Activated CD4-positive, alpha-beta T cell treated with anti-CD3 and anti-CD28 coated beads for 4 hours (primary cell): Measurements from ENCODE around the gene PRKAG3.
"Not testable (repeated sequence)": the region's sequence is repeated elsewhere in the genome, so short reads cannot be mapped to it uniquely, and the experiment has no call there.

Source experiments
- DNase-seq, 2 donors: peaks; one replicate each; pipeline ENCODE4 v3.0.0-alpha.2; 2020

The PRKAG3 gene

DNA sequence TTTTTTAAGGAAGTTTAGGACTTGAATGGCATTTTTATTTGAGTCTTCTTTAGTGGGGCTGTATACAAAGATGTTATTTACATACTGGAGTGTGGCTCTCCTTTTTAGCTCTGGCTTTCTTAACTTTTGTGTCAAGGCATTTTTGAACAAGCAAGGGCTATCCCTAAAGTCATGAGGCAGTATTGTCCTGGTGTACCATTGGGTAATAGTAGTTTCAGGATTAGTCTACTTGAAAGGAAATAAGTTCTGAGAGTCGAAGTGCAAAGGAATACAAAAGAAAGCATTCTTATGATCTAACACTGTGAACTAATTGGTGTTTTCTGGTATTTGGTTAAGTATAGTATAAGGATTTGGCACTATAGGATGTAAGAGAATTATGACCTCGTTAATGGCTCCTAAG is 51.6 kb downstream of the PRKAG3 start:
- DNase-seq: no peak

DNA sequence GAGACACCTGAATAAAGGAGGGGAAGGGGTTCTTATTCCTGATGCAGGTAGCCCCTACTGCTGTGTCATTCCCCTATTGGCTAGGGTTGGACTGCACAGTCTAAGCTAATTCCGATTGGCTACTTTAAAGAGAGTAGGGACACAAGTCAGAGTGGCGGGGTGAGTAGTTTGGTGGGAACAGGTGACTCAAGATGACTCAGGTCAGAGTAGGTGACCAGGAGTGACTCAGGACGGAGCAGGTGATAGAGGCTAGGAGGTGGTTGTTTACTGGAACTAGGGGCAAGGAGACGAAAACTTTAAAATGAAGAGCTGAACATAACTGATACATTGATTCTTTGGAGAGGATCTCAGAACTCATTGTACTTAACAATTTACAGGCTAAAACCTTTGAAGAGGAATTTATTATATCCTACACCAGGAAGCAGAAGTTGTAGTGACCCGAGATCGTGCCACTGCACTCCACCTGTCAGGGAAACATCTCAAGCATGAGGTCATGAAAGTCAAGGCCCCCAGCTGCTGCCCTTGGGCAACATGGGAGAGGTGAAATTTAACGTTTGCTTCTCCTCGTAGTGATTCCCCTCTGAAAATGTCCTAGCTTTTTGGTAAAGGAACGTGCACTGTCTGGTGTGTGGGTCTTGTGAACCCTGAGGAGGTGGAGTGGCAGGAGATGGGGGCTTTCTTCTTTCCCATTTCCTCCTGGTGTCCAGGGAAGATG is 54.2 kb downstream of the PRKAG3 start:
- no peak for DNase-seq

DNA sequence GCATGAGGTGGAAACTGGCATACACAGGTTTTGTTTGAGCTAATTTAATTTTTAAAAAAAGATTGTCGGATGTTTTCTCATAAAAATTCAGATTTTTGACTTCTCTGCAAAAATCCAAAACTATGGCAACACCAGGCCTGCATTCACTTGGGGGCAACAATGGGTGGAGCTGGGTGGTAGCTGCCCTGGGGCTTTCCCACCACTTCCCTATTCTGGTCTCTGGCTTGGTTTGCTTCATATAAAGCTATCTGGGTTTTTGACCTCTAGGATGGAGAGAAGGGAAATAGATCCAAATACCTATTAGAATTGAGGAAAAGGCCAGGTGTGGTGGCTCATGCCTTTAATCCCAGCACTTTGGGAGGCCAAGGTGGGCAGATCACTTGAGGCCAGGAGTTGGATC is 55.1 kb downstream of the PRKAG3 start:
- DNase-seq: no peak

DNA sequence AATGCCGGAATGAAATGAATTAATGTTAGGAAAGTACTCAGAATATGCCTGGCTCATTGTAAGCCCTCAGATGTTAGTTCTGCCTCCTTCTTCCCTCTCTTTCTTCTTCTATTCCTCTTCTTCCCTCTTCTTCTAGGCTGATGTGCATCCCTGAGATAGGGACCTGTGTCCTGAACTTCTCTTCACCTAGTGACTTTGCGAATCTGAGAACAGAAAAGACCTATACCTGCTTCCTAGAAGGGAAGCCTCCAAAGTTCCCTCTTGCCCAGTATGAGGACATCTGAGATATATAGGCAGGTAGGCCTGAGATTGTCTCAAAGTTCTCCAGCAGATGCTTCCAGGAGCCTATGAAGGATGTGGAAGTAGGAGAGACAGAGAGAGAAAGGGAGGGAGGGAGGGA is 57.7 kb downstream of the PRKAG3 start:
- no peak for DNase-seq

DNA sequence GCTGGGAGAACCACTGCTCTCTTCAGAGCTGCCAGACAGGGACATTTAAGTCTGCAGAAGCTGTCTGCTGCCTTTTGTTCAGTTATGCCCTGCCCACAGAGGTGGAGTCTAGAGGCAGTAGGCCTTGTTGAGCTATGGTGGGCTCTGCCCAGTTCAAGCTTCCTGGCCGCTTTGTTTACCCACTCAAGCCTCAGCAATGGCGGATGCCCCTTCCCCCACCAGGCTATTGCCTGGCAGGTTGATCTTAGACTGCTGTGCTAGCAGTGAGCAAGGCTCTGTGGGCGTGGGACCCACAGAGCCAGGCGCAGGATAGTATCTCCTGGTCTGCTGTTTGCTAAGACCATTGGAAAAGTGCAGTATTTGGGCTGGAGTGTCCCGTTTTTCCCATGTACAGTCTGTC is 58.8 kb downstream of the PRKAG3 start:
- not testable (repeated sequence) for DNase-seq
